Muscle of leg (tissue), 11 donors: ENCODE results near the gene LYPD6. TPM values are rescaled to one million over a fixed set of nuclear protein-coding genes. Genes with fewer than 3 reads are reported as not detected.

Source experiments
- DNase-seq: peaks from one replicate; pipeline ENCODE4 v3.0.0; 2013
- H3K27ac ChIP-seq: one replicate; pipeline ENCODE4 v1.5.1; 2013; ENCODE audit warnings: mild to moderate bottlenecking, low read length, control low read depth
- H3K27me3 ChIP-seq: one replicate; pipeline ENCODE4 v1.6.1; 2013; ENCODE audit warnings: low read length; ENCODE audit not compliant: control insufficient read depth, insufficient read depth
- H3K36me3 ChIP-seq: one replicate; pipeline ENCODE4 v1.6.1; 2013; ENCODE audit warnings: low read length; ENCODE audit not compliant: control insufficient read depth, insufficient read depth
- H3K4me1 ChIP-seq: one replicate; pipeline ENCODE4 v1.6.1; 2013; ENCODE audit warnings: low read length; ENCODE audit not compliant: control insufficient read depth, insufficient read depth
- H3K4me3 ChIP-seq: one replicate; pipeline ENCODE4 v1.5.1; 2013; ENCODE audit warnings: low read length, control low read depth
- H3K9me3 ChIP-seq: replicated peaks from 2 replicates; pipeline ENCODE4 v1.6.1; 2013; ENCODE audit warnings: low read depth, low read length; ENCODE audit not compliant: control insufficient read depth
- WGBS: methylation state at CpG from one replicate; pipeline ENCODE4 v1.1.5; 2013; ENCODE audit warnings: missing lambda C conversion rate; ENCODE audit not compliant: insufficient coverage; 5-methylcytosine and 5-hydroxymethylcytosine counted together
- polyA plus RNA-seq, 8 donors: library from polyadenylated mRNA; unstranded; fragments of 120-200 nt; gene quantifications; one replicate each; pipeline versions ENCODE4 v1.2.1 to v1.2.3, GENCODE V29; 2013; ENCODE audit warnings: inconsistent platforms in 1 of 8, low replicate concordance in 1 of 8; ENCODE audit not compliant: insufficient read length in 8 of 8, insufficient read depth in 1 of 8
- total RNA-seq: library from RNA; stranded (reverse); fragments of 120-200 nt; gene quantifications from one replicate; pipeline ENCODE4 v1.2.4, GENCODE V29; 2013

Gene LYPD6
- total and polyA plus RNA-seq, 9 donors = 1.3 to 4.7 (median 1.8) TPM

GRCh38 chr2:149342509-149342908 lies 12.1 kb downstream of the LYPD6 start:
- Histone ChIP-seq H3K27ac (no peak overlapping the region), H3K9me3 (no peaks in the 10 kb centered on the region), H3K4me1 (no peaks in the 10 kb centered on the region), H3K27me3 (no peaks in the 10 kb centered on the region), H3K4me3 (no peak overlapping the region), H3K36me3 (no peaks in the 10 kb centered on the region)
- DNase-seq = no peak
- WGBS = no CpG with 5 or more reads among the region's 1 CpG

GRCh38 chr2:149344105-149344504 lies 13.7 kb downstream of the LYPD6 start:
- WGBS = no CpG with 5 or more reads among the region's 2 CpGs

GRCh38 chr2:149346272-149346671 lies 15.9 kb downstream of the LYPD6 start:
- Histone ChIP-seq H3K4me1 (no peaks in the 10 kb centered on the region), H3K36me3 (no peaks in the 10 kb centered on the region), H3K9me3 (no peaks in the 10 kb centered on the region), H3K27ac (no peak overlapping the region), H3K27me3 (no peaks in the 10 kb centered on the region), H3K4me3 (no peak overlapping the region)
- no CpG with 5 or more reads among the region's 2 CpGs for whole genome bisulfite sequencing
- DNase-seq = no peak

More at GRCh38 chr2:149344105-149344504, 13.7 kb downstream of the LYPD6 start:
- H3K27me3 ChIP-seq = no peaks in the 10 kb centered on the region
- H3K9me3 ChIP-seq = no peaks in the 10 kb centered on the region
- H3K4me3 ChIP-seq = no peak overlapping the region
- H3K36me3 ChIP-seq = no peaks in the 10 kb centered on the region
- no peak overlapping the region for H3K27ac ChIP-seq
- no peaks in the 10 kb centered on the region for H3K4me1 ChIP-seq
- no peak for DNase-seq

- Histone ChIP-seq H3K27ac (no peak overlapping the region), H3K4me1 (no peaks in the 10 kb centered on the region), H3K36me3 (no peaks in the 10 kb centered on the region), H3K4me3 (no peak overlapping the region), H3K9me3 (no peaks in the 10 kb centered on the region), H3K27me3 (no peaks in the 10 kb centered on the region)
- 100% methylated on average over 2 of the region's 2 CpGs for WGBS
- DNase-seq = no peak
Measured at GRCh38 chr2:149348291-149348690, 17.9 kb downstream of the LYPD6 start.

- Histone ChIP-seq H3K27ac (no peak overlapping the region), H3K4me3 (no peak overlapping the region), H3K36me3 (no peaks in the 10 kb centered on the region), H3K27me3 (no peaks in the 10 kb centered on the region), H3K9me3 (no peaks in the 10 kb centered on the region), H3K4me1 (no peaks in the 10 kb centered on the region)
- no peak for DNase-seq
- no CpG with 5 or more reads among the region's 3 CpGs for WGBS
Measured at GRCh38 chr2:149353421-149353820, 23.0 kb downstream of the LYPD6 start.

GRCh38 chr2:149355716-149356422 lies 25.5 kb downstream of the LYPD6 start:
- Histone ChIP-seq H3K9me3 (no peaks in the 10 kb centered on the region), H3K36me3 (no peaks in the 10 kb centered on the region), H3K27ac (no peak overlapping the region), H3K27me3 (no peaks in the 10 kb centered on the region), H3K4me1 (no peaks in the 10 kb centered on the region), H3K4me3 (no peak overlapping the region)
- WGBS = no CpG with 5 or more reads among the region's 4 CpGs
- no peak for DNase-seq

- Histone ChIP-seq H3K9me3 (no peaks in the 10 kb centered on the region), H3K27ac (no peak overlapping the region), H3K36me3 (no peaks in the 10 kb centered on the region), H3K4me1 (no peaks in the 10 kb centered on the region), H3K4me3 (no peak overlapping the region), H3K27me3 (no peaks in the 10 kb centered on the region)
- DNase-seq = no peak
Measured at GRCh38 chr2:149357058-149357457, 26.7 kb downstream of the LYPD6 start.

- H3K36me3 ChIP-seq = no peaks in the 10 kb centered on the region
- H3K27me3 ChIP-seq = no peaks in the 10 kb centered on the region
- no peak overlapping the region for H3K27ac ChIP-seq
- no peaks in the 10 kb centered on the region for H3K9me3 ChIP-seq
- no peak overlapping the region for H3K4me3 ChIP-seq
- WGBS = no CpG with 5 or more reads among the region's 1 CpG
- no peak for DNase-seq
- no peaks in the 10 kb centered on the region for H3K4me1 ChIP-seq
Measured at GRCh38 chr2:149360106-149360505, 29.7 kb downstream of the LYPD6 start.

GRCh38 chr2:149363958-149364357 lies 33.6 kb downstream of the LYPD6 start:
- no peak for DNase-seq
- WGBS = 40% methylated on average over 1 of the region's 1 CpG
- Histone ChIP-seq H3K4me3 (no peak overlapping the region), H3K9me3 (no peaks in the 10 kb centered on the region), H3K36me3 (no peaks in the 10 kb centered on the region), H3K27me3 (no peaks in the 10 kb centered on the region), H3K27ac (no peak overlapping the region), H3K4me1 (no peaks in the 10 kb centered on the region)

- H3K4me3 ChIP-seq = no peak overlapping the region
- DNase-seq = no peak
- H3K27me3 ChIP-seq = no peaks in the 10 kb centered on the region
- no peaks in the 10 kb centered on the region for H3K9me3 ChIP-seq
- H3K27ac ChIP-seq = no peak overlapping the region
- no peaks in the 10 kb centered on the region for H3K36me3 ChIP-seq
- H3K4me1 ChIP-seq = no peaks in the 10 kb centered on the region
Measured at GRCh38 chr2:149364839-149365238, 34.5 kb downstream of the LYPD6 start.
